Endometrial microvascular endothelial cells (primary cell): ENCODE measurements around the gene ECI2. TPM values are rescaled to one million over a fixed set of nuclear protein-coding genes. Genes with fewer than 3 reads are reported as not detected.
"Not testable (repeated sequence)": the region's sequence is repeated elsewhere in the genome, so short reads cannot be mapped to it uniquely, and the experiment has no call there.

Experiments used
- in situ Hi-C: cut with HindIII; loops from 2 replicates; pipeline ENCODE4 v1.10.0; 2017; ENCODE audit warnings: low sequenced_read_pairs, low pct_unique_long_range_greater_than_20kb; ENCODE audit errors: inconsistent ontology term
- total RNA-seq: library from RNA; depleted of rRNA; stranded (reverse); fragments of >200 nt; gene quantifications from one replicate; pipeline ENCODE4 v1.2.3, GENCODE V29; 2015; ENCODE audit errors: inconsistent ontology term

The ECI2 gene
- total RNA-seq, 1 donor from 2014 or later = 256 TPM

DNA sequence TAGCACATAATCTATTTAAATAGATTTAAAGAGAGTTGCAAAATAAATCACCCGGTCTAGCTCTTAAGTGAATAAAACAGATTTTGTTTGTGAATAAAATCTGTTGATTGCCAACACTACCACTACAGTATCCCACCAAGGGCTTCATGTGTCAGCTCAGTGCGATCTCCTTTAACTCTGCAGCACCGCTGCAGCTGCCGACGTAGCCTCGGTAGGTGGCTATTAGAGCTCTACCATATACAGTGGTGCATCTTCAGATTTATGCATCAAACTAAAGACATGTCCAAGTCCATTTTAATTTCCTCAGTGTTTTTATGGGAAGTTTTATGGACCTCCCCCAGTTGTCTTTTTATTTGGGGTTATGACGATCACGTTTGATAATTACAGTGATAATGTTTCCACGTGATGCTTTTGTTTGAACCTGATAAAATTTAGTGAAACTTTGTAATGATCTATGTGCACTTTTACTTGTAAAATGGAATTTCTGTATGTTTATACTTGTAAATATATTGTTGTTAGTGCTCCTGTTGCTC, 26.7 kb downstream of the ECI2 start:
- in situ Hi-C loops = no loop called here

GRCh38 chr6:4107873-4108272, 27.5 kb downstream of the ECI2 start:
- in situ Hi-C loops = no loop called here

GRCh38 chr6:4105980-4106536, 29.3 kb downstream of the ECI2 start:
- in situ Hi-C loops = no loop called here

- in situ Hi-C loops = no loop called here
These were observed 31.4 kb downstream of the ECI2 start for GRCh38 chr6:4103929-4104328.

DNA sequence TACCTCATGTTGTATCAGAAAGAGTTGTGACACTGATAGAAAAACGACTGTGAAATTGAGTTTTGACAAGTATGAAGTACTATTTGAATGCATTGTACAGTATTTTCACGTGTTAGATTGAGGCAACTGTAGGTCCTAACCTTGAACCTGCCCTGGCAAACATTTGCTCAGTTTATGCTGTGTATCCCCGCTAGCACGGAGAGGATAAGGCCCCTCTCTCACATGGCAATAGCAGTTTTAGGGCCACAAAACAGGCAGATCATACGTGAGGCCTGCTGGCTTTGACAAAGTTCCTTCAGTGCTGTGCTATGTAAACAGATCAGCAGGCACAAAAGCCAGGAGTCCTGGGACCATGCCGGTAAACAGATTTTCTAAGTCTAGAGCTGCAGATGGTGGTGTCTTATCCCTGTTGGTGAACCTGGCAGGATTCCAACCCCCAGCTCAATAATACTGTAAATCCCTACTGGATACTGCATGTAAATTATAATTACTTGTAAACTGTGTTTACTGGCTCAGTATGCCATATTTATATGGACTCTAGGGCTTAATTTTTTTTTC, 32.6 kb downstream of the ECI2 start:
- in situ Hi-C loops = no loop called here

DNA sequence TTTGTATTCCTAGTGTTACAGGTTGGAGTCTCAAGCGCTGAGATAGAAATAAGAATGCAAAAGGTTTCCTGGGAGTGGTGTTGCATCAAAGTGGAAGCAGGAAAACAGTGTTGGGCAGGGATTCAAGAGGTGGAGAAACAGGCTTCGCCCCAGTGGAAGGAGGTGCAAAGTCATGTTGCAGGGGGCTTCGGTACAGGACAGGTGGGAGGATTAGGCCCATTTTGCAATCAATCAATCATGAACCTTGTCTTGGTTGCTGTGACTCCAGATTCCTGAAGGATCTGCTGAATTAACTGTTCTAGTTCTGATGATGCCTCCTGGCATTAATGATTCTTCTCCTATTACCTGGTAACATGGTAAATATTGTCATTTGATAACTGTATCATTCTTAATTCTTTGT, 34.1 kb downstream of the ECI2 start:
- in situ Hi-C loops = no loop called here

GRCh38 chr6:4100655-4101054, 34.7 kb downstream of the ECI2 start:
- in situ Hi-C loops = no loop called here

- in situ Hi-C loops = no loop called here
These were observed 42.1 kb downstream of the ECI2 start for GRCh38 chr6:4093288-4093687.

DNA sequence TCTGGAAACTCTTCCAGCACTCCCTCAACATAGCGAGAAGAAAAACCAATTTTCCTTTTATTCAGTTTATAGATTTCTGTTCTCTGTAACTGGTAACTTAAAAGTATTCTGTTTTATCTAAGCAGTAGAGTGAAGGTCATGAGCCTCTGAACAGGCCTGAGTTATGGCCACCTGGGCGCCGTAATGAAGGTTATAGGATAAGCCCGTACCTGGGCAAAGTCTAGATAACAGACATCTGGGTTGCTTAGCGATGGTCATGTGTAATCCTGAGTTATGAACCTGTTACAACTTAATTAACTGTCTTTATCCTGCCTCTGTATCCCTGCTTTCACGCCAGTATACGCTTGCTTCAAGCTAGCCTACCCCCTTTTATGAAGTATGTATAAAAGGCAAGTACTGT, 43.4 kb downstream of the ECI2 start:
- in situ Hi-C loops = no loop called here

GRCh38 chr6:4090043-4090442, 45.3 kb downstream of the ECI2 start:
- in situ Hi-C loops = not testable (repeated sequence)

GRCh38 chr6:4088704-4089103, 46.7 kb downstream of the ECI2 start:
- in situ Hi-C loops = no loop called here

DNA sequence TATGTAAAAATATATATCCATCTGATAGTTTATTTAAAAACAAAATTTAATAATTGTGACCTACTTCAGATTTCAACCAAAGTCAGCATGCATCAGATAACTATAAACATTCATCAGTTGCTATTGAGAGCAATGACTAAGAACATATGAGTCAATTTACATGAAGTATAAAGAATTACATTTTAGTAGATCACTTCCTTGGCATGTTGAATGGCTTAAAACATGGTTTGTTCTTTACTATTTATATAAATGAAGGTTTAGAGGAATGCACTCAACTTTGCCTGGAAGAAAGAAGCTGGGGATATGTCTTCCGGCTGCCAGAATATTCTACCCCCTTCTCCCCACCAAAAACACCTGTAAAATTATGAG, 50.1 kb downstream of the ECI2 start:
- in situ Hi-C loops = no loop called here

- in situ Hi-C loops = no loop called here
These were observed 50.7 kb downstream of the ECI2 start for GRCh38 chr6:4084444-4085331.

GRCh38 chr6:4078691-4079471, 56.5 kb downstream of the ECI2 start, which contains the start of gene FAM217A:
TSS of gene FAM217A (minus strand) at chr6:4079137. CDS start at chr6:4077414, 1,723 bp downstream.
- in situ Hi-C loops = no loop called here

DNA sequence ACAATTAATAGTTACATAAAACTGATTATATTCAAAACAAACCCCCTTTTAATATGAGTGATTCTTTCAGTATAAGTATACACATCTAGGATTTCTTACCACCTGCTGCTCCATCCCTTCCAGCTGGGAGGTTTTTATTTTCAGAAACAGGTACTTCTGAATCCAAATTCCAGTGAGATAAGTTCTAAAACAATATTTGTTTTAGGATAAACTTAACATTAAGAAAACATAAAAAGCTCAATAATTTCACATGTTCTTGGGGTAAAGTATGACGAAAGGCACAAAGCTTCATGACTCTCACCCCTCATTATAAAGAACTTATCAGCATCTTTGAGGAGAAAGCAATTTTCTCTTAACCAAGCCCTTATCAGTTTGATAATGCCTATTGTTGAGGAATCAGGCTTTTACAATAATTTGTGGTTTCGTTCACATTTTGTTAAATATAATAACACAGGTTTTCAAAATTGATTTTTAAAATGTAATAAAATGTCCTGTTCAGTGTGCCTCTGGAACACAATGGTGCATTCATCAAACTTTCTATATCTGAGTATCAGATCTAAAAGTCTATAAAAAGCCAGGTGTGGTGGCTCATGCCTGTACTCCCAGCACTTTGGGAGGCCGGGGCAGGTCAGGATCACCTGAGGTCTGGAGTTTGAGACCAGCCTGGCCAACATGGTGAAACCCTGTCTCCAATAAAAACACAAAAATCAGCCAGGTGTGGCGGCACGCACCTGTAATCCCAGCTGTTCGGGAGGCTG, 60.7 kb downstream of the ECI2 start:
- in situ Hi-C loops = no loop called here

- in situ Hi-C loops = no loop called here
These were observed 64.0 kb downstream of the ECI2 start for GRCh38 chr6:4071330-4071729.

- in situ Hi-C loops = no loop called here
These were observed 66.2 kb downstream of the ECI2 start for GRCh38 chr6:4069199-4069598.

DNA sequence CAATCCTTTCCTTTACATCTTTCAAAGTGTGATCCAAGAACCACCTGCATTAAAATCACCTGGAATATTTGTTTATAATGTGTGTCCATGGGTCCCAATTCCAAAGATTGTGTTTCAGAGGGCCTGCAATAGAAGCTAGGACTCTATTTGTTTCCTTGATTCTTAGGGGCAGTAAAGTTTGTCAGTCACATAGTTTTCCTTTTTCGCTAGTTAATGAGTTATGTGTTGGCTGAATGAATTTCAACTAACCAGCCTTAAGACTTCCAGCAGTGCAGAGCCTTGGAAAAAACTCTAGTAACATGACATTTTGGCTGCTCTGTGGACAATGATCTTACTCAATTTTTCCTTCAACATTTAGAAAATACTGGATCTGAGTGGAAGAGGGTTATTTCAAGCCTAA, 67.7 kb downstream of the ECI2 start:
- in situ Hi-C loops = no loop called here
